Esophagus muscularis mucosa (tissue), 4 donors: ENCODE measurements around the gene KCNE3. TPM values are rescaled to one million over a fixed set of nuclear protein-coding genes. Genes with fewer than 3 reads are reported as not detected.

Experiments used
- DNase-seq: peaks from one replicate; pipeline ENCODE4 v3.0.0-alpha.2; 2017; ENCODE audit errors: extremely low spot score
- H3K27ac ChIP-seq, 4 donors: fragments of 200-600 bp; sonication (generic); replicated peaks in 1 of 4; 1 replicate in 3 of 4; 2 replicates in 1 of 4; pipeline ENCODE4 v1.5.1; 2016 to 2019; ENCODE audit warnings: mild to moderate bottlenecking in 1 of 4
- H3K27me3 ChIP-seq, 4 donors: fragments of 200-600 bp; sonication (generic); one replicate each; pipeline versions ENCODE4 v1.5.1 to v1.6.0; 2016 to 2019
- H3K36me3 ChIP-seq, 4 donors: fragments of 200-600 bp; sonication (generic); one replicate each; pipeline ENCODE4 v1.5.1; 2016 to 2019
- H3K4me1 ChIP-seq, 4 donors: fragments of 200-600 bp; sonication (generic); one replicate each; pipeline ENCODE4 v1.5.1; 2016 to 2019
- H3K4me3 ChIP-seq, 4 donors: fragments of 200-600 bp; sonication (generic); 1 replicate in 2 of 4; 2 replicates in 2 of 4; pipeline ENCODE4 v1.5.1; 2016 to 2019; ENCODE audit warnings: mild to moderate bottlenecking in 4 of 4, moderate library complexity in 1 of 4
- H3K9me3 ChIP-seq, 4 donors: fragments of 200-600 bp; sonication (generic); 1 replicate in 3 of 4; 2 replicates in 1 of 4; pipeline ENCODE4 v1.5.1; 2016 to 2019
- EP300 ChIP-seq: sonication (generic); formaldehyde crosslinking; IDR thresholded peaks from one replicate; pipeline ENCODE4 v1.6.1; 2017; ENCODE audit warnings: antibody characterized with exemption
- POLR2A ChIP-seq: fragments of 450-650 bp; IDR thresholded peaks from one replicate; pipeline ENCODE4 v1.6.1; 2017; ENCODE audit warnings: antibody characterized with exemption, moderate library complexity, mild to moderate bottlenecking, low read depth
- POLR2AphosphoS5 ChIP-seq, 2 donors: sonication (generic); formaldehyde crosslinking; IDR thresholded peaks; one replicate each; pipeline ENCODE4 v1.6.1; 2017; ENCODE audit warnings: antibody characterized with exemption in 2 of 2
- WGBS: methylation state at CpG from one replicate; pipeline ENCODE4 v1.1.5; 2018; 5-methylcytosine and 5-hydroxymethylcytosine counted together
- intact Hi-C: fragments of 100-400 bp; cut with DNase I; formaldehyde crosslinking; loops from one replicate; pipeline ENCODE4 v1.15.1; 2023
- total RNA-seq, 4 donors: library from RNA; depleted of rRNA; stranded (reverse); fragments of >200 nt; gene quantifications; one replicate each; pipeline versions ENCODE4 v1.1.0 to v1.2.1, GENCODE V29; 2016
- TF ChIP-seq, protein P1 (sequence below), 3 experiments: fragments of 200-600 bp in 2 of 3; fragments of 450-650 bp in 1 of 3; sonication (generic) in 2 of 3; IDR thresholded peaks; one replicate each; pipeline ENCODE4 v1.5.1; 2017 to 2019; ENCODE audit warnings: antibody characterized with exemption in 3 of 3, mild to moderate bottlenecking in 2 of 3, moderate library complexity in 1 of 3

The KCNE3 gene
- total RNA-seq, 4 donors from 2014 or later: 6.0 to 9.6 (median 6.8) TPM

GRCh38 chr11:74474316-74474715 lies 7.0 kb upstream of the KCNE3 start:
- WGBS: 33% methylated on average over 1 of the region's 1 CpG
- Histone ChIP-seq H3K27ac (no peak overlapping the region), H3K36me3 (no peaks in the 10 kb centered on the region), H3K4me3 (no peak overlapping the region), H3K9me3 (no peaks in the 10 kb centered on the region), H3K4me1 (no peaks in the 10 kb centered on the region), H3K27me3 (peaks cover 0 to 7% (median 0%) of the 10 kb centered on the region in 4 donors)
- intact Hi-C loops: no loop called here
- no peak for TF ChIP-seq EP300
- TF ChIP-seq, protein P1, sequence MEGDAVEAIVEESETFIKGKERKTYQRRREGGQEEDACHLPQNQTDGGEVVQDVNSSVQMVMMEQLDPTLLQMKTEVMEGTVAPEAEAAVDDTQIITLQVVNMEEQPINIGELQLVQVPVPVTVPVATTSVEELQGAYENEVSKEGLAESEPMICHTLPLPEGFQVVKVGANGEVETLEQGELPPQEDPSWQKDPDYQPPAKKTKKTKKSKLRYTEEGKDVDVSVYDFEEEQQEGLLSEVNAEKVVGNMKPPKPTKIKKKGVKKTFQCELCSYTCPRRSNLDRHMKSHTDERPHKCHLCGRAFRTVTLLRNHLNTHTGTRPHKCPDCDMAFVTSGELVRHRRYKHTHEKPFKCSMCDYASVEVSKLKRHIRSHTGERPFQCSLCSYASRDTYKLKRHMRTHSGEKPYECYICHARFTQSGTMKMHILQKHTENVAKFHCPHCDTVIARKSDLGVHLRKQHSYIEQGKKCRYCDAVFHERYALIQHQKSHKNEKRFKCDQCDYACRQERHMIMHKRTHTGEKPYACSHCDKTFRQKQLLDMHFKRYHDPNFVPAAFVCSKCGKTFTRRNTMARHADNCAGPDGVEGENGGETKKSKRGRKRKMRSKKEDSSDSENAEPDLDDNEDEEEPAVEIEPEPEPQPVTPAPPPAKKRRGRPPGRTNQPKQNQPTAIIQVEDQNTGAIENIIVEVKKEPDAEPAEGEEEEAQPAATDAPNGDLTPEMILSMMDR (IDR thresholded peaks at IDR 0.05): no peak
- TF ChIP-seq POLR2AphosphoS5 (IDR thresholded peaks at IDR 0.05): no peak
- TF ChIP-seq POLR2A: no peak
- DNase-seq: no peak

- peak; percentile 77 for DNase-seq
- TF ChIP-seq, protein P1 (IDR thresholded peaks at IDR 0.05): no peak
- no peak for TF ChIP-seq EP300
- TF ChIP-seq POLR2AphosphoS5 (IDR thresholded peaks at IDR 0.05): no peak
- no peak for TF ChIP-seq POLR2A
- H3K27me3 ChIP-seq: peaks cover 0 to 7% (median 0%) of the 10 kb centered on the region in 4 donors
- H3K9me3 ChIP-seq: no peaks in the 10 kb centered on the region
- 59% methylated on average over 10 of the region's 10 CpGs for WGBS
- H3K4me1 ChIP-seq: peaks cover 0 to 4% (median 0%) of the 10 kb centered on the region in 4 donors
- H3K36me3 ChIP-seq: no peaks in the 10 kb centered on the region
- intact Hi-C loops: no loop called here
- H3K4me3 ChIP-seq: no peak overlapping the region
- no peak overlapping the region for H3K27ac ChIP-seq
Observed at GRCh38 chr11:74473382-74474173, 6.2 kb upstream of the KCNE3 start.

- DNase-seq: peak; percentile 39
- Histone ChIP-seq H3K27me3 (peaks cover 0 to 7% (median 0%) of the 10 kb centered on the region in 4 donors), H3K27ac (no peak overlapping the region), H3K36me3 (no peaks in the 10 kb centered on the region), H3K4me3 (no peak overlapping the region), H3K9me3 (no peaks in the 10 kb centered on the region), H3K4me1 (peaks cover 10 to 13% (median 12%) of the 10 kb centered on the region in 4 donors)
- intact Hi-C loops: no loop called here
- TF ChIP-seq EP300 (no peak), POLR2AphosphoS5 (IDR thresholded peaks at IDR 0.05) (no peak), POLR2A (no peak)
- TF ChIP-seq, protein P1 (IDR thresholded peaks at IDR 0.05): no peak
- WGBS: 58% methylated on average over 5 of the region's 5 CpGs
Observed at GRCh38 chr11:74471668-74472429, 4.5 kb upstream of the KCNE3 start.

DNA sequence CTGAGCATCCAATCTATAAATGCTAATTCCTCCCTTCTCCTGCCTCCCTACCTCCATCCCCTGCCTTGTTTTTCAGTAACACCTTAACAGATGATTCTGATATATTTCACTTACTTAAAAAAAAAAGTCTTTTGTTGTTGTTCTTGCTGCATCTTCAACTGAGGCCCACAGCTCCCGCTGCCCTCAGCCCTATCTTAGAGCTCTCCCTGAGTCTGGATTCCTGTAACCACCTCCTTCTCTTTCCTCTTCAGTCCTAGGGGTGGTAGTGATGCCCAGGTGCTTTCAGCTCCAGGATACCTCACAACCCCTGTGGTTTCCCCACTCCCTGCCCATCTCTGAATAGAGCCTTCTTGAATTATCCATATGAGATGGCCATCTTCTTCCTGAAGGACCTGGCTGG lies 3.7 kb upstream of the KCNE3 start:
- Histone ChIP-seq H3K27ac (no peak overlapping the region), H3K27me3 (peaks cover 0 to 7% (median 0%) of the 10 kb centered on the region in 4 donors), H3K4me3 (no peak overlapping the region), H3K4me1 (peaks cover 14 to 19% (median 16%) of the 10 kb centered on the region in 4 donors), H3K9me3 (no peaks in the 10 kb centered on the region), H3K36me3 (no peaks in the 10 kb centered on the region)
- 100% methylated on average over 1 of the region's 1 CpG for WGBS
- TF ChIP-seq POLR2A: no peak
- no peak for TF ChIP-seq POLR2AphosphoS5 (IDR thresholded peaks at IDR 0.05)
- peak; percentile 60 for DNase-seq
- intact Hi-C loops: no loop called here

DNA sequence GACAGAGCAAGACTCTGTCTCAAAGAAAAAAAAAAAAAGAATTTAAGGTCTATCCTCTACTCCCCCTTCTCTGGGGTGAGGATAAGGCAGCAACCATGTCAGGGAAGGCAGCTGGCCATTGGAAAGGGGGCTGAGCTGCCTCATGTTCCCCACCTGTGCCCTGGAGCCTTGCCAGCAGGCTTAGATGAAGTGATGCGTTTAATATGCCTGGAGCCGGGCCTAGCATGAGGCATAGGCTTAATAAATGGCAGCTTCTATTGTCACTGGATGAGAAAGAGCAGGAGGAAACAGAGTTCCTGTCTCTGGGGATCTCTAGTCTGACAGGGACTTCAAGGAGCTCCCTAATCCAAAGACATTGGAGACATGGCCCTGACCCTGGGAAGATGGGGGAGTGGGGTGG lies 3.2 kb upstream of the KCNE3 start:
- 68% methylated on average over 2 of the region's 2 CpGs for WGBS
- TF ChIP-seq, protein P1 (IDR thresholded peaks at IDR 0.05): no peak
- no peak for TF ChIP-seq POLR2AphosphoS5 (IDR thresholded peaks at IDR 0.05)
- H3K36me3 ChIP-seq: no peaks in the 10 kb centered on the region

More for the DNA sequence above, 3.2 kb upstream of the KCNE3 start:
- H3K4me1 ChIP-seq: peaks cover 14 to 19% (median 16%) of the 10 kb centered on the region in 4 donors
- no peak overlapping the region for H3K4me3 ChIP-seq
- H3K27me3 ChIP-seq: peaks cover 0 to 7% (median 0%) of the 10 kb centered on the region in 4 donors
- DNase-seq: no peak
- intact Hi-C loops: no loop called here
- H3K27ac ChIP-seq: no peak overlapping the region
- H3K9me3 ChIP-seq: no peaks in the 10 kb centered on the region
